Measurements from ENCODE around the gene C1QTNF8.

Gene C1QTNF8

GRCh38 chr16:1108299-1109252 is 12.5 kb upstream of the C1QTNF8 start:
- TF ChIP-seq SIN3A (IDR thresholded peaks at IDR 0.05; ENCODE audit: borderline replicate concordance, insufficient read depth, low read length): no peak
- TF ChIP-seq REST (IDR thresholded peaks at IDR 0.05; ENCODE audit: insufficient read depth in 1 of 2, low read depth in 2 of 2, low read length in 2 of 2): no peak
- TF ChIP-seq FOXP2 (optimal IDR thresholded peaks at IDR 0.05; ENCODE audit: borderline replicate concordance, extremely low read depth, extremely low read length, insufficient read depth): no peak
- TF ChIP-seq POLR2AphosphoS5 (IDR thresholded peaks at IDR 0.05; ENCODE audit: low read depth, low read length): no peak
- no peak for TF ChIP-seq TAF1 (IDR thresholded peaks at IDR 0.05; ENCODE audit: borderline replicate concordance, insufficient read depth, low read length)

GRCh38 chr16:1107731-1108130 is 11.7 kb upstream of the C1QTNF8 start:
- TF ChIP-seq SIN3A (IDR thresholded peaks at IDR 0.05; ENCODE audit: borderline replicate concordance, insufficient read depth, low read length) (no peak), TAF1 (IDR thresholded peaks at IDR 0.05; ENCODE audit: borderline replicate concordance, insufficient read depth, low read length) (no peak), REST (IDR thresholded peaks at IDR 0.05; ENCODE audit: insufficient read depth in 1 of 2, low read depth in 2 of 2, low read length in 2 of 2) (no peak), POLR2AphosphoS5 (IDR thresholded peaks at IDR 0.05; ENCODE audit: low read depth, low read length) (no peak), FOXP2 (optimal IDR thresholded peaks at IDR 0.05; ENCODE audit: borderline replicate concordance, extremely low read depth, extremely low read length, insufficient read depth) (no peak)

GRCh38 chr16:1107141-1107540 is 11.1 kb upstream of the C1QTNF8 start:
- no peak for TF ChIP-seq FOXP2 (optimal IDR thresholded peaks at IDR 0.05; ENCODE audit: borderline replicate concordance, extremely low read depth, extremely low read length, insufficient read depth)
- TF ChIP-seq REST (IDR thresholded peaks at IDR 0.05; ENCODE audit: insufficient read depth in 1 of 2, low read depth in 2 of 2, low read length in 2 of 2): no peak
- no peak for TF ChIP-seq TAF1 (IDR thresholded peaks at IDR 0.05; ENCODE audit: borderline replicate concordance, insufficient read depth, low read length)
- TF ChIP-seq SIN3A (IDR thresholded peaks at IDR 0.05; ENCODE audit: borderline replicate concordance, insufficient read depth, low read length): no peak
- no peak for TF ChIP-seq POLR2AphosphoS5 (IDR thresholded peaks at IDR 0.05; ENCODE audit: low read depth, low read length)

GRCh38 chr16:1106659-1107058 is 10.6 kb upstream of the C1QTNF8 start:
- TF ChIP-seq FOXP2 (optimal IDR thresholded peaks at IDR 0.05; ENCODE audit: borderline replicate concordance, extremely low read depth, extremely low read length, insufficient read depth): no peak
- TF ChIP-seq TAF1 (IDR thresholded peaks at IDR 0.05; ENCODE audit: borderline replicate concordance, insufficient read depth, low read length): no peak
- no peak for TF ChIP-seq POLR2AphosphoS5 (IDR thresholded peaks at IDR 0.05; ENCODE audit: low read depth, low read length)
- no peak for TF ChIP-seq REST (IDR thresholded peaks at IDR 0.05; ENCODE audit: insufficient read depth in 1 of 2, low read depth in 2 of 2, low read length in 2 of 2)
- TF ChIP-seq SIN3A (IDR thresholded peaks at IDR 0.05; ENCODE audit: borderline replicate concordance, insufficient read depth, low read length): no peak

Measured in PFSK-1 (cell line).